ENCODE measurements around the gene ZNF326.
"Not testable (repeated sequence)": the region's sequence is repeated elsewhere in the genome, so short reads cannot be mapped to it uniquely, and the experiment has no call there.

The ZNF326 gene

DNA sequence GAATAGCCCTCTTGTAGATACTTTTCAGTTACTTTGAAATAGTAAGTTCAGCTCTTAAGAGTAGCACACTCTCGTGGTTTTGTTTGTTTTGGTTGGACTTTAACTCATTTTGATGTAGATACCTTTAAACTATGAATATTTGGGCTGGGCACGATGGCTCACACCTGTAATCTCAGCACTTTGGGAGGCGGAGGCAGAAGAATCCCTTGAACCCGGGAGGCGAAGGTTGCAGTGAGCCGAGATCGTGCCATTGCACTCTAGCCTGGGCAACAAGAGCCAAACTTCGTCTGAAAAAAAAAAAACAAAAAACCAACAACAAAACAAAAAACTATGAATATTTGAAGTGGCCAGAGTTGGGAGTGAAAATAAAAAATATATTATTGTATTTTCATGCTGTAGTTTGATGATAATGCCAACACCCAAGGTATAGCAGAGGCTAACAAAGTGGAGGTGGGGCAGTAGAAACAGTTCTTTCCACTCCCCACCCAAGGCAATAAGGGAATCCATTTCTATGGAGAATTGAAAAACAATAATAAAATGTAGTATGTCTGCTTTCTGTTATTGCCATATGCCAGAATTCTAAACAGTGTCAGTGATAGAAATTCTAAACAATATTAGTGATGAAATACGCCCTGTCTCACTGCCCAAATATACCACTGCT is 1.7 kb downstream of the ZNF326 start:
- DNase-seq (ENCODE audit: low read depth in 3 of 3, low spot score in 1 of 3) = no peak

DNA sequence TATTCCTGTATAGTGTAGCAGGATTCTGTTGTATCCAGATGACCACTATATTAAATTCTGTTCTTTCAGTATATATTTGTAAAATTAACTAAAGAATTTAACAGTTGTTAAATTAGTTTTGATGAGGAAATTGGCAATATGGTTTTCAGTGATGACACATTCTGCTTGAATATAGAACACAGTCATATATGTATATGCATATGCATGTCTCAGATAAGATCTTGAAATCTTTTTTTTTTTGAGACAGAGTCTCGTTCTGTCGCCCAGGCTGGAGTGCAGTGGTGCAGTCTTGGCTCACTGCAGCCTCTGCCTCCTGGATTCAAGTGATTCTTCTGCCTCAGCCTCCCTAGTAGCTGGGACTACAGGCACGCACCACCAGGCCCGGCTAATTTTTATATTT is 2.2 kb downstream of the ZNF326 start:
- DNase-seq (ENCODE audit: low read depth in 3 of 3, low spot score in 1 of 3) = not testable (repeated sequence)

GRCh38 chr1:89998306-89998705 is 3.4 kb downstream of the ZNF326 start:
- no peak for DNase-seq (ENCODE audit: low read depth in 3 of 3, low spot score in 1 of 3)

GRCh38 chr1:89999208-89999607 is 4.3 kb downstream of the ZNF326 start:
- no peak for DNase-seq (ENCODE audit: low read depth in 3 of 3, low spot score in 1 of 3)

DNA sequence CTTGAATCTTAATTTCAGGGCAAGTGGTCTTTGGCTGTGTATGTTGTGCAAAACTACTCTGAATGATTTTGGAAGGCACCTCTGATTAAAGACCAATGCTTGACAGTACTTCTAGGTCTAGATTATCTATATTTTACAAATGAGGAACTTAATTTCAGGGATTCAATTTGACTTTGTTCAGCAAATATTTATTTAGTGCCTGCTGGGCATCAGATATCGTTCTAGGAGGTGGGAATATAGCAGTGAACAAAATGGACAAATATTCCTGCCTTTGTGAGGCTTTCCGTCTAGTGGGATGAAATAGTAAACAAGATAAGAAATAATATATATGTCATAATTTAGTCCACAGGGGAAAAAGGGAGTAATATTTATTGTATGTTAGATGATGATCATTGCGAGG is 4.7 kb downstream of the ZNF326 start:
- DNase-seq (ENCODE audit: low read depth in 3 of 3, low spot score in 1 of 3) = no peak

- DNase-seq (ENCODE audit: low read depth in 3 of 3, low spot score in 1 of 3) = no peak
These were observed 6.2 kb downstream of the ZNF326 start for GRCh38 chr1:90000934-90001676.

DNA sequence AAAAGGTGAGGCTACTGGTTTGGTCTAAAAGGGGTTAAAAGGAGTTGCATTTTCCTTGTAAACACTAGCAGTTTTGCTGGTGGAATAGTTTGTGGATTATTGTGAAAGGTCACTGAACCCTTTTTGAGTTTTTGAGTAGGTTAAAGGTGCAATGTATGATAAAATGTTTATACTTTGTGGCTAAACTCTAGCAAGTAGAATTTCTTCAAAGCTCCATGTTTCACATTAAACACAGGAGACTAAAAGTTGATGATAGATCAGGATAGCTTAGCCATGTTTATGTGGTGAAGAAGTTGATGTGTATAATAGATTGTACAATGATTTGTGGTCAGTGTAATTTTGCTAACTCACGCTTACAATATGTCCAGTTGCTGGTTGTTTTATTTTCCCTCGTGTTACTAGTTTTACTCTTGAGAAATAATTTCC is 13.1 kb downstream of the ZNF326 start:
- no peak for DNase-seq (ENCODE audit: low read depth in 3 of 3, low spot score in 1 of 3)

- DNase-seq (ENCODE audit: low read depth in 3 of 3, low spot score in 1 of 3) = no peak
These were observed 17.4 kb downstream of the ZNF326 start for GRCh38 chr1:90012300-90012699.

DNA sequence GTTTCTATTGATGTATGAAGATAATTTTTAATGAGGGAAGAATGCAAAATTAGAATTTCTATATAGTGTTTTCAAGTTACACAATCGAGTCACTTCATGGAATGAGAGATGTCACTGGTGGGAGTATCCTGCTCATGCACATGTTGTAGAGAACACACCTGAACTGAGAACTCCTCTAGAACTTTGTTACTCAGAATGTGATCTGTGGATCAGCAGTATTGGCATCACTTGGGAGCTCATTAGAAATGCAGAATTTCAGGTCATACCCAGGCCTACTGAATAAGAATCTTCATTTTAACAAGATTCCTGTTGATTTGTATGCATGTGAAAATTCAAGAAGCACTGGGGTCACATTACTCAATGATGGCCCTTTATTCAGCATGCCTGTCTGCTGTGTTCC is 28.8 kb downstream of the ZNF326 start:
- no peak for DNase-seq (ENCODE audit: low read depth in 3 of 3, low spot score in 1 of 3)

- no peak for DNase-seq (ENCODE audit: low read depth in 3 of 3, low spot score in 1 of 3)
These were observed 32.4 kb downstream of the ZNF326 start for GRCh38 chr1:90027281-90027680.

- DNase-seq (ENCODE audit: low read depth in 3 of 3, low spot score in 1 of 3) = no peak
These were observed 44.7 kb downstream of the ZNF326 start for GRCh38 chr1:90039652-90040051.

GRCh38 chr1:90043586-90043985 is 48.7 kb downstream of the ZNF326 start:
- DNase-seq (ENCODE audit: low read depth in 3 of 3, low spot score in 1 of 3) = no peak

GRCh38 chr1:90044346-90044745 is 49.4 kb downstream of the ZNF326 start:
- DNase-seq (ENCODE audit: low read depth in 3 of 3, low spot score in 1 of 3) = no peak

- no peak for DNase-seq (ENCODE audit: low read depth in 3 of 3, low spot score in 1 of 3)
These were observed 51.1 kb downstream of the ZNF326 start for GRCh38 chr1:90045853-90046563.

DNA sequence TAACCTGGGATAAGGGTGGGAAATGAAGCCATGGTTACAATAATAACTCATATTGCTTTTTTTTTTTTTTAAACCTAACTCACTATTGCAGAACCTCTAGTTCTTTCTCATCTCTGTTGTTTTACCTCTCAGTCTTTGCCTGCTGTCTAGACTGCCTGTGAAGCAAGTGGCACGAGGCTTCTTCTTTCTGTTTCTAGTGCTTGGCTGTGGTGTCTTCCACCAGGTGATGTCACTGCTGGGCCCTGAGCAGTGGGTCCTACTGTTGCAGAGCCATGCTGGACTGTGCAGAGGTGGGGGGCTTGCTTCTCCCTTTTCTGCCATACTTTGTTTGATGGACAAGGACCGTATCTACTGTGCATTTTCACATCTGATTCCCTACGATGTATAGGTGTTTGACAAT is 51.7 kb downstream of the ZNF326 start:
- no peak for DNase-seq (ENCODE audit: low read depth in 3 of 3, low spot score in 1 of 3)

- DNase-seq (ENCODE audit: low read depth in 3 of 3, low spot score in 1 of 3) = no peak
These were observed 53.1 kb downstream of the ZNF326 start for GRCh38 chr1:90048043-90048442.

DNA sequence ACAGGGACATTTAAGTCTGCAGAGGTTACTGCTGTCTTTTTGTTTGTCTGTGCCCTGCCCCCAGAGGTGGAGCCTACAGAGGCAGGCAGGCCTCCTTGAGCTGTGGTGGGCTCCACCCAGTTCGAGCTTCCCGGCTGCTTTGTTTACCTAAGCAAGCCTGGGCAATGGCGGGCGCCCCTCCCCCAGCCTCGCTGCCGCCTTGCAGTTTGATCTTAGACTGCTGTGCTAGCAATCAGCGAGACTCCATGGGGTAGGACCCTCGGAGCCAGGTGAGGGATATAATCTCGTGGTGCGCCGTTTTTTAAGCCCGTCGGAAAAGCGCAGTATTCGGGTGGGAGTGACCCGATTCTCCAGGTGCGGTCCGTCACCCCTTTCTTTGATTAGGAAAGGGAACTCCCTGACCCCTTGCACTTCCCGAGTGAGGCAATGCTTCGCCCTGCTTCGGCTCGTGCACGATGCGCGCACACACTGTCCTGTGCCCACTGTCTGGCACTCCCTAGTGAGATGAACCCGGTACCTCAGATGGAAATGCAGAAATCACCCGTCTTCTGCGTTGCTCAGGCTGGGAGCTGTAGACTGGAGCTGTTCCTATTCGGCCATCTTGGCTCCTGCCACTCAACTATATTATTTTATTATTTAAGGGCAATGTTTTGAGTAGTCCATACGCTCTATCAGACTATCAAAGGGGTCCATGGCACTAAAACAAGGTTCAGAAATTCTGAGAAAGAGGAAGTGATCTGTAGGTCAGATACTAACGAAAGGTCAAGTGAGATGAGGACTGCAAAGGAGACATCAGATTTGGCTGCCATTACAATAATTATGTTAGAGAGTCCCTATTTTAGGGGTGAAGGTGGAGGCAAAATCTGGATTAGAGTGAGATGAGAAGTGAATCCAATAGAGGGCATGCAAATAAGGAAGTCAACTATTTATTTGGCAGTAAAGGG is 68.1 kb downstream of the ZNF326 start:
- not testable (repeated sequence) for DNase-seq (ENCODE audit: low read depth in 3 of 3, low spot score in 1 of 3)

GRCh38 chr1:90064109-90064508 is 69.2 kb downstream of the ZNF326 start:
- DNase-seq (ENCODE audit: low read depth in 3 of 3, low spot score in 1 of 3) = not testable (repeated sequence)

DNA sequence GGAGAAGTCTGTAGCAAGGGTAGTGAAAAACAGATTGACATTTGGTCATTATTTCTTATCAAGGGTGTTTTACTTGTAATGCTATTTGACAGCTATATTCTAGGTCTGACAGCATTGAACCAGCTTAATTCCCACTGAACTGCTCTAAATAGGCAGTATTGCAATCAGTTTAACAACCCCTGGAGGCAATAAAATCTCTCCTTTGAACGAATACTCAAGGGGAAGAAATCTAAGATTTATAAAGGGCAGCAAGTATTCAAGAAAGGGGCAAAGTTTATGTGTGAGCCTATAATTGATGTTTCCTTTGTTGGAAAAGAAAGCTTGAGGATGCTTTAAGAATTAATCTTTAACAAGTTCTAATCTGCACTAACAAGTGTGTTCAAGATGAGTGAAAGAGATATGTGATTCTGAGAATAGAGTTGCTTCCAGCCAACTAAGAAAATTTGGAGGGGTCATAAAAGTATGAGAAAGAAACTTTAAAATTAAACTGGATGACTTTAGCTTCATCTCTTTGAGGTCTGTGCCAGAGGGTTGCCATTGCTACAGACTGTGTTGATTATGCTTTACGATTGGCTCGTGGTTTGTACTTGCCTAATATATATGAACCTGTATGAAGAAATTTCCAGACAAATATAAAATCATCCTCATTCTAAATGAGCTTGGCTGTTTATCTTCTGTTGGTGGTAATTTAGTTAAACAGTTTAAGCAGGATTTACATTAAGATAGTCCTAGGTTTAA is 72.5 kb downstream of the ZNF326 start:
- no peak for DNase-seq (ENCODE audit: low read depth in 3 of 3, low spot score in 1 of 3)

GRCh38 chr1:90068611-90069280 is 73.8 kb downstream of the ZNF326 start:
- no peak for DNase-seq (ENCODE audit: low read depth in 3 of 3, low spot score in 1 of 3)

All from stimulated activated CD4-positive, alpha-beta T cell treated with anti-CD3 and anti-CD28 coated beads, TNF-alpha, amount 100 ng/mL, for 1 hour (primary cell).